Peyer's patch (tissue), 4 donors: ENCODE measurements around the gene NLGN1. TPM values are rescaled to one million over a fixed set of nuclear protein-coding genes. Genes with fewer than 3 reads are reported as not detected.

Experiments used
- DNase-seq, 3 donors: peaks; one replicate each; pipeline ENCODE4 v3.0.0-alpha.2; 2017 to 2019
- H3K27ac ChIP-seq, 4 donors: fragments of 200-600 bp; sonication (generic); one replicate each; pipeline ENCODE4 v1.5.1; 2016 to 2019
- H3K27me3 ChIP-seq, 2 donors: fragments of 200-600 bp; sonication (generic); one replicate each; pipeline ENCODE4 v1.5.1; 2019
- H3K36me3 ChIP-seq, 3 donors: fragments of 200-600 bp; sonication (generic); one replicate each; pipeline ENCODE4 v1.5.1; 2016 to 2019
- H3K4me1 ChIP-seq, 4 donors: fragments of 200-600 bp; sonication (generic); one replicate each; pipeline ENCODE4 v1.5.1; 2016 to 2019
- H3K4me3 ChIP-seq, 4 donors: fragments of 200-600 bp; sonication (generic); 1 replicate in 3 of 4; 2 replicates in 1 of 4; pipeline ENCODE4 v1.5.1; 2016 to 2019; ENCODE audit warnings: mild to moderate bottlenecking in 1 of 4
- H3K9me3 ChIP-seq, 4 donors: fragments of 200-600 bp; sonication (generic); one replicate each; pipeline ENCODE4 v1.5.1; 2016 to 2019; ENCODE audit warnings: mild to moderate bottlenecking in 1 of 4
- POLR2A ChIP-seq, 2 donors: fragments of 450-650 bp; IDR thresholded peaks; one replicate each; pipeline ENCODE4 v1.5.1; 2017; ENCODE audit warnings: antibody characterized with exemption in 2 of 2, mild to moderate bottlenecking in 2 of 2, moderate library complexity in 2 of 2
- total RNA-seq, 4 donors: library from RNA; depleted of rRNA; stranded (reverse); fragments of >200 nt; gene quantifications; one replicate each; pipeline ENCODE4 v1.1.0, GENCODE V29; 2016
- TF ChIP-seq, protein P1 (sequence below), 6 experiments: fragments of 450-650 bp in 4 of 6; fragments of 200-600 bp in 2 of 6; sonication (generic) in 1 of 6; IDR thresholded peaks; one replicate each; pipeline ENCODE4 v1.5.1; 2017 to 2019; ENCODE audit warnings: antibody characterized with exemption in 6 of 6, mild to moderate bottlenecking in 3 of 6, moderate library complexity in 1 of 6

NLGN1 gene
- total RNA-seq, 4 donors from 2014 or later = 0.18 to 3.3 (median 1.3) TPM

GRCh38 chr3:173702561-173702960 lies 305.0 kb downstream of the NLGN1 start:
- Histone ChIP-seq H3K9me3 (no peaks in the 10 kb centered on the region), H3K4me3 (no peak overlapping the region), H3K36me3 (no peaks in the 10 kb centered on the region), H3K27ac (no peak overlapping the region), H3K4me1 (no peaks in the 10 kb centered on the region), H3K27me3 (no peaks in the 10 kb centered on the region)
- TF ChIP-seq, protein P1, sequence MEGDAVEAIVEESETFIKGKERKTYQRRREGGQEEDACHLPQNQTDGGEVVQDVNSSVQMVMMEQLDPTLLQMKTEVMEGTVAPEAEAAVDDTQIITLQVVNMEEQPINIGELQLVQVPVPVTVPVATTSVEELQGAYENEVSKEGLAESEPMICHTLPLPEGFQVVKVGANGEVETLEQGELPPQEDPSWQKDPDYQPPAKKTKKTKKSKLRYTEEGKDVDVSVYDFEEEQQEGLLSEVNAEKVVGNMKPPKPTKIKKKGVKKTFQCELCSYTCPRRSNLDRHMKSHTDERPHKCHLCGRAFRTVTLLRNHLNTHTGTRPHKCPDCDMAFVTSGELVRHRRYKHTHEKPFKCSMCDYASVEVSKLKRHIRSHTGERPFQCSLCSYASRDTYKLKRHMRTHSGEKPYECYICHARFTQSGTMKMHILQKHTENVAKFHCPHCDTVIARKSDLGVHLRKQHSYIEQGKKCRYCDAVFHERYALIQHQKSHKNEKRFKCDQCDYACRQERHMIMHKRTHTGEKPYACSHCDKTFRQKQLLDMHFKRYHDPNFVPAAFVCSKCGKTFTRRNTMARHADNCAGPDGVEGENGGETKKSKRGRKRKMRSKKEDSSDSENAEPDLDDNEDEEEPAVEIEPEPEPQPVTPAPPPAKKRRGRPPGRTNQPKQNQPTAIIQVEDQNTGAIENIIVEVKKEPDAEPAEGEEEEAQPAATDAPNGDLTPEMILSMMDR (IDR thresholded peaks at IDR 0.05) = no peak
- TF ChIP-seq POLR2A (IDR thresholded peaks at IDR 0.05) = no peak
- DNase-seq = no peak

GRCh38 chr3:173703771-173704170 lies 306.2 kb downstream of the NLGN1 start:
- no peak for DNase-seq

GRCh38 chr3:173706630-173707029 lies 309.1 kb downstream of the NLGN1 start:
- no peak for DNase-seq
- H3K4me3 ChIP-seq = no peak overlapping the region
- no peak overlapping the region for H3K27ac ChIP-seq
- no peaks in the 10 kb centered on the region for H3K4me1 ChIP-seq
- H3K36me3 ChIP-seq = no peaks in the 10 kb centered on the region
- no peaks in the 10 kb centered on the region for H3K27me3 ChIP-seq
- no peaks in the 10 kb centered on the region for H3K9me3 ChIP-seq
- TF ChIP-seq, protein P1 (IDR thresholded peaks at IDR 0.05) = no peak
- TF ChIP-seq POLR2A (IDR thresholded peaks at IDR 0.05) = no peak

More at GRCh38 chr3:173703771-173704170, 306.2 kb downstream of the NLGN1 start:
- TF ChIP-seq POLR2A (IDR thresholded peaks at IDR 0.05) = no peak
- TF ChIP-seq, protein P1 (IDR thresholded peaks at IDR 0.05) = no peak
- Histone ChIP-seq H3K4me1 (no peaks in the 10 kb centered on the region), H3K27me3 (no peaks in the 10 kb centered on the region), H3K36me3 (no peaks in the 10 kb centered on the region), H3K9me3 (no peaks in the 10 kb centered on the region), H3K4me3 (no peak overlapping the region), H3K27ac (no peak overlapping the region)

GRCh38 chr3:173708191-173708590 lies 310.6 kb downstream of the NLGN1 start:
- no peak for TF ChIP-seq POLR2A (IDR thresholded peaks at IDR 0.05)
- Histone ChIP-seq H3K36me3 (no peaks in the 10 kb centered on the region), H3K27me3 (no peaks in the 10 kb centered on the region), H3K4me1 (no peaks in the 10 kb centered on the region), H3K4me3 (no peak overlapping the region), H3K9me3 (no peaks in the 10 kb centered on the region), H3K27ac (no peak overlapping the region)
- no peak for DNase-seq

- Histone ChIP-seq H3K27me3 (no peaks in the 10 kb centered on the region), H3K36me3 (no peaks in the 10 kb centered on the region), H3K9me3 (no peaks in the 10 kb centered on the region), H3K4me1 (no peaks in the 10 kb centered on the region), H3K4me3 (no peak overlapping the region), H3K27ac (no peak overlapping the region)
- no peak for DNase-seq
- no peak for TF ChIP-seq POLR2A (IDR thresholded peaks at IDR 0.05)
- TF ChIP-seq, protein P1 (IDR thresholded peaks at IDR 0.05) = no peak
These were observed 311.5 kb downstream of the NLGN1 start for GRCh38 chr3:173709026-173709425.

DNA sequence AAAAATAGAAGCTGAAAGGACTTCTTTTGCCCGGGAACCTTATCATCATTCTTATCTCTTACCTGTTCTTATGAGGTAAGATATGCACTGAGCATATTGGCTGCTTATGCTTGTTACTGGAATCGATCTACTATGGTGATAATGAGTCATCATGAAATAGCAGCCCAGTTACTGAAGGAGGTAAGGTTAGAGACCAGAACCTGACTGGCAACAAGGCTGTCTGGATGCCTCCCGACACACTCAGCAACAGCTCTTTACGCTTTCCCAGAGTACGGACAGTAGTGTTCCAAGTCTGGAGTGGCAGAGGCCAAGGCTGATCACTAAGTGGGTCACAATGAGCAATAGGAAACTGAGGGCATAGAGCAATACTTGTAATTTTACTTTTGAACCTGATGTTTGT lies 314.1 kb downstream of the NLGN1 start:
- no peaks in the 10 kb centered on the region for H3K36me3 ChIP-seq
- no peak for TF ChIP-seq POLR2A (IDR thresholded peaks at IDR 0.05)
- TF ChIP-seq, protein P1 (IDR thresholded peaks at IDR 0.05) = no peak
- H3K4me3 ChIP-seq = no peak overlapping the region
- no peak for DNase-seq
- no peaks in the 10 kb centered on the region for H3K4me1 ChIP-seq
- H3K9me3 ChIP-seq = no peaks in the 10 kb centered on the region
- no peaks in the 10 kb centered on the region for H3K27me3 ChIP-seq
- H3K27ac ChIP-seq = no peak overlapping the region
